ENCODE measurements around the gene XYLT1. TPM values are rescaled to one million over a fixed set of nuclear protein-coding genes. Genes with fewer than 3 reads are reported as not detected.

Gene XYLT1
- total RNA-seq, 1 experiment from 2014 or later: 1.7 TPM

GRCh38 chr16:17130733-17131132, 340.0 kb downstream of the XYLT1 start:
- TF ChIP-seq CTCF (conservative IDR thresholded peaks at IDR 0.05) (no peak), EZH2 (IDR thresholded peaks at IDR 0.05; ENCODE audit: low read depth) (no peak)
- intact Hi-C loops (cut with micrococcal nuclease; ENCODE audit: unreplicated experiment): no loop called here
- POLR2A ChIA-PET (ENCODE audit: unreplicated experiment): no interaction called here
- Histone ChIP-seq H3K4me3 (no peak overlapping the region), H3K36me3 (ENCODE audit: low read depth) (no peaks in the 10 kb centered on the region), H3K4me2 (no peak overlapping the region), H2AFZ (no peak overlapping the region), H3K9me3 (ENCODE audit: insufficient read depth, low read depth) (no peaks in the 10 kb centered on the region), H4K20me1 (ENCODE audit: insufficient read depth) (no peaks in the 10 kb centered on the region), H3K4me1 (replicated peaks; ENCODE audit: insufficient read depth) (no peaks in the 10 kb centered on the region), H3K27me3 (ENCODE audit: insufficient read depth, low read depth) (peaks cover 47% of the 10 kb centered on the region), H3F3A (ENCODE audit: insufficient read depth, low read depth) (no peaks in the 10 kb centered on the region), H3K9me2 (ENCODE audit: insufficient read depth) (no peaks in the 10 kb centered on the region), H3K27ac (no peak overlapping the region), H3K79me2 (ENCODE audit: low read depth) (no peaks in the 10 kb centered on the region)
- BruUV-seq (replicated peaks): no TSS peak
- CTCF ChIA-PET: no interaction called here
- DNase-seq: no peak

DNA sequence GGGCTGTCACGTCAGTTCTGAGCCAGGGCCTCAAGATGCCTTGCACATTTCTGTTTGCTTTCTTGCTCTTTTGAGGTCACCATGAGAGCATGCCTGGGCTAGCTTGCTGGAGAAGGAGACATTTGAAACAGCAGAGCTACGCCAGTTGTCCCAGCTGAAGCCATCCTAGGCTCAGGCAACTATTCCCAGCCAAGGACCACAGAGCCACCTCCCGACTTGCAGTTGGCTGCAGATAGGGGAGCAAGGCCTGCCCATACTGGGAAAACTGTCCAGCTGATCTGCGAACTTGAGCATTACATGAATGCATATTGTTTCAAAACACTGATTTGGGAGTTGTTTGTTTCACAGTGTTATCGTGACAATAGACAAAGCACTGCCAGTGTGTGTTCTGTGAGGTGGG, 340.8 kb downstream of the XYLT1 start:
- no peaks in the 10 kb centered on the region for H3F3A ChIP-seq (ENCODE audit: insufficient read depth, low read depth)
- H3K4me2 ChIP-seq: no peak overlapping the region
- TF ChIP-seq CTCF (conservative IDR thresholded peaks at IDR 0.05): no peak
- no peak for TF ChIP-seq EZH2 (IDR thresholded peaks at IDR 0.05; ENCODE audit: low read depth)
- CTCF ChIA-PET: no interaction called here
- no peaks in the 10 kb centered on the region for H3K79me2 ChIP-seq (ENCODE audit: low read depth)
- DNase-seq: no peak
- no peaks in the 10 kb centered on the region for H4K20me1 ChIP-seq (ENCODE audit: insufficient read depth)
- POLR2A ChIA-PET (ENCODE audit: unreplicated experiment): no interaction called here
- H3K27ac ChIP-seq: no peak overlapping the region
- no peak overlapping the region for H3K4me3 ChIP-seq
- H2AFZ ChIP-seq: no peak overlapping the region
- H3K9me3 ChIP-seq (ENCODE audit: insufficient read depth, low read depth): no peaks in the 10 kb centered on the region
- BruUV-seq (replicated peaks): no TSS peak
- H3K27me3 ChIP-seq (ENCODE audit: insufficient read depth, low read depth): peaks cover 47% of the 10 kb centered on the region
- no peaks in the 10 kb centered on the region for H3K9me2 ChIP-seq (ENCODE audit: insufficient read depth)
- intact Hi-C loops (cut with micrococcal nuclease; ENCODE audit: unreplicated experiment): no loop called here
- no peaks in the 10 kb centered on the region for H3K36me3 ChIP-seq (ENCODE audit: low read depth)
- no peaks in the 10 kb centered on the region for H3K4me1 ChIP-seq (replicated peaks; ENCODE audit: insufficient read depth)

- Histone ChIP-seq H3K27ac (no peak overlapping the region), H3K36me3 (ENCODE audit: low read depth) (no peaks in the 10 kb centered on the region), H3K27me3 (ENCODE audit: insufficient read depth, low read depth) (peaks cover 41% of the 10 kb centered on the region), H3K4me2 (no peak overlapping the region), H4K20me1 (ENCODE audit: insufficient read depth) (no peaks in the 10 kb centered on the region), H3K4me3 (no peak overlapping the region), H3K79me2 (ENCODE audit: low read depth) (no peaks in the 10 kb centered on the region), H2AFZ (no peak overlapping the region), H3F3A (ENCODE audit: insufficient read depth, low read depth) (no peaks in the 10 kb centered on the region), H3K9me2 (ENCODE audit: insufficient read depth) (no peaks in the 10 kb centered on the region), H3K9me3 (ENCODE audit: insufficient read depth, low read depth) (no peaks in the 10 kb centered on the region), H3K4me1 (replicated peaks; ENCODE audit: insufficient read depth) (no peaks in the 10 kb centered on the region)
- POLR2A ChIA-PET (ENCODE audit: unreplicated experiment): no interaction called here
- CTCF ChIA-PET: no interaction called here
- intact Hi-C loops (cut with micrococcal nuclease; ENCODE audit: unreplicated experiment): no loop called here
- BruUV-seq (replicated peaks): no TSS peak
- TF ChIP-seq CTCF (conservative IDR thresholded peaks at IDR 0.05) (no peak), EZH2 (IDR thresholded peaks at IDR 0.05; ENCODE audit: low read depth) (no peak)
- DNase-seq: no peak
Measured at GRCh38 chr16:17128791-17129190, 342.0 kb downstream of the XYLT1 start.

All from PC-9 (cell line).